Breast epithelium (tissue), 3 donors: ENCODE data around the gene TLCD3A.

Experiments
- CTCF ChIP-seq, 3 donors: fragments of 450-650 bp; IDR thresholded peaks; one replicate each; pipeline ENCODE4 v1.5.1; 2016 to 2017; ENCODE audit warnings: antibody characterized with exemption in 3 of 3, mild to moderate bottlenecking in 3 of 3, moderate library complexity in 3 of 3
- POLR2AphosphoS5 ChIP-seq, 3 donors: sonication (generic); formaldehyde crosslinking; IDR thresholded peaks; one replicate each; pipeline ENCODE4 v1.6.1; 2017; ENCODE audit warnings: antibody characterized with exemption in 3 of 3

- TF ChIP-seq CTCF (IDR thresholded peaks at IDR 0.05) (no peak), POLR2AphosphoS5 (IDR thresholded peaks at IDR 0.05) (no peak)
These were observed 20.3 kb downstream of the TLCD3A start for GRCh38 chr17:752620-753219.
